Panc1 (cell line): Measurements from ENCODE around the gene STARD3NL. TPM values are rescaled to one million over a fixed set of nuclear protein-coding genes. Genes with fewer than 3 reads are reported as not detected.

ENCODE experiments used
- ATAC-seq: fragments of 200-7000 bp; cut with Tn5 transposase; 2 replicates; pipeline ENCODE4 v1.9.1; 2020; ENCODE audit warnings: mild to moderate bottlenecking, moderate library complexity
- BruUV-seq: library from RNA; stranded (reverse); fragments of 400-500 nt; replicated peaks from 2 replicates; lab custom pipeline; 2021; lab: Mats Ljungman, UMichigan
- CTCF ChIA-PET: fragments of 300-600 bp; sonication (Branson Sonifier 250); formaldehyde crosslinking; loops from one replicate; lab custom pipeline; 2022; ENCODE audit warnings: antibody characterized with exemption; lab: Charles Lee
- POLR2A ChIA-PET: fragments of 300-600 bp; sonication (Branson Sonifier 250); formaldehyde crosslinking; loops from one replicate; lab custom pipeline; 2022; ENCODE audit warnings: antibody characterized with exemption; lab: Charles Lee
- DNase-seq: peaks from one replicate; pipeline ENCODE4 v3.0.0-alpha.2; 2010; ENCODE audit warnings: low read depth, low spot score
- H3K27ac ChIP-seq: 2 replicates; pipeline ENCODE4 v1.5.1; 2011; ENCODE audit warnings: mild to moderate bottlenecking, low read length, inconsistent platforms
- H3K27me3 ChIP-seq: fragments of 200-500 bp; sonication (Bioruptor generic); 2 replicates; pipeline ENCODE4 v1.6.0; 2014; ENCODE audit warnings: low read length, inconsistent platforms; ENCODE audit not compliant: control insufficient read depth, insufficient read depth
- H3K36me3 ChIP-seq: fragments of 200-500 bp; sonication (Bioruptor generic); 2 replicates; pipeline ENCODE4 v1.5.1; 2014; ENCODE audit warnings: inconsistent platforms, mild to moderate bottlenecking, low read length, moderate library complexity; ENCODE audit not compliant: control insufficient read depth, insufficient read depth
- H3K4me1 ChIP-seq: 2 replicates; pipeline ENCODE4 v1.5.1; 2011; ENCODE audit warnings: inconsistent platforms, mild to moderate bottlenecking, low read length, moderate library complexity; ENCODE audit not compliant: control insufficient read depth, insufficient read depth
- H3K4me3 ChIP-seq, 2 experiments: 2 replicates each; pipeline ENCODE4 v1.5.1; 2011 to 2012; ENCODE audit warnings: low read depth in 2 of 2, low read length in 2 of 2, mild to moderate bottlenecking in 2 of 2, inconsistent platforms in 1 of 2, moderate library complexity in 1 of 2
- H3K9me3 ChIP-seq: fragments of 200-500 bp; sonication (Bioruptor generic); 2 replicates; pipeline ENCODE4 v1.5.1; 2014; ENCODE audit warnings: low read depth, mild to moderate bottlenecking, inconsistent platforms, low read length, moderate library complexity; ENCODE audit not compliant: control insufficient read depth, insufficient read depth
- CTCF ChIP-seq: fragments of 450-650 bp; IDR thresholded peaks from 2 replicates; pipeline ENCODE4 v1.5.1; 2017; ENCODE audit warnings: mild to moderate bottlenecking
- POLR2AphosphoS5 ChIP-seq: IDR thresholded peaks from 2 replicates; pipeline ENCODE4 v1.6.1; 2012; ENCODE audit warnings: mild to moderate bottlenecking, low read depth, low read length, moderate library complexity
- REST ChIP-seq, 2 experiments: IDR thresholded peaks; 2 replicates each; pipeline ENCODE4 v1.6.1; 2011 to 2012; ENCODE audit warnings: low read depth in 2 of 2, control low read depth in 1 of 2, low read length in 1 of 2, mild to moderate bottlenecking in 1 of 2, moderate library complexity in 1 of 2; ENCODE audit not compliant: insufficient read depth in 1 of 2
- SIN3A ChIP-seq: IDR thresholded peaks from 2 replicates; pipeline ENCODE4 v1.6.1; 2012; ENCODE audit warnings: low read depth, mild to moderate bottlenecking, low read length, moderate library complexity, borderline replicate concordance; ENCODE audit not compliant: insufficient read depth
- TCF7L2 ChIP-seq: IDR thresholded peaks from 2 replicates; pipeline ENCODE4 v1.6.1; 2011; ENCODE audit warnings: mild to moderate bottlenecking, low read depth, low read length, inconsistent platforms
- in situ Hi-C: cut with HindIII; loops from 2 replicates; pipeline ENCODE4 v1.10.0; 2016; ENCODE audit warnings: low sequenced_read_pairs, low pct_unique_long_range_greater_than_20kb
- intact Hi-C: fragments of 100-400 bp; cut with micrococcal nuclease; formaldehyde crosslinking; loops from one replicate; pipeline ENCODE4 v1.10.0; 2022; ENCODE audit not compliant: unreplicated experiment
- total RNA-seq: library from RNA; stranded (reverse); gene quantifications from one replicate; pipeline ENCODE4 v1.2.1, GENCODE V29; 2021; ENCODE audit not compliant: unreplicated experiment

The STARD3NL gene
- total RNA-seq, 1 experiment from 2014 or later, result 75.7 TPM

- TF ChIP-seq POLR2AphosphoS5 (no peak), CTCF (no peak), SIN3A (no peak), REST (IDR thresholded peaks at IDR 0.05; ENCODE audit: insufficient read depth in 1 of 2, low read depth in 2 of 2, low read length in 1 of 2) (no peak), TCF7L2 (no peak)
- H3K36me3 ChIP-seq, result no peaks in the 10 kb centered on the region
- ChIA-PET CTCF (no interaction called here), POLR2A (no interaction called here)
- ATAC-seq (no peak), DNase-seq (no peak)
- BruUV-seq, result no TSS peak
- H3K27me3 ChIP-seq, result no peaks in the 10 kb centered on the region; the same call in 1 of the 2 replicates
- H3K4me3 ChIP-seq, result no peak overlapping the region
- H3K9me3 ChIP-seq, result no peaks in the 10 kb centered on the region
- intact Hi-C loops (no loop called here), in situ Hi-C loops (no loop called here)
- no peak overlapping the region for H3K27ac ChIP-seq
- H3K4me1 ChIP-seq, result no peaks in the 10 kb centered on the region
Observed at GRCh38 chr7:38276096-38276877, 98.2 kb downstream of the STARD3NL start.

GRCh38 chr7:38280000-38280399 lies 102.0 kb downstream of the STARD3NL start:
- Histone ChIP-seq H3K27me3 (peaks cover 7% of the 10 kb centered on the region), H3K4me3 (no peak overlapping the region), H3K36me3 (no peaks in the 10 kb centered on the region), H3K4me1 (no peaks in the 10 kb centered on the region), H3K9me3 (no peaks in the 10 kb centered on the region), H3K27ac (no peak overlapping the region)
- ChIA-PET POLR2A (no interaction called here), CTCF (no interaction called here)
- intact Hi-C loops (no loop called here), in situ Hi-C loops (no loop called here)
- no TSS peak for BruUV-seq
- no peak for TF ChIP-seq POLR2AphosphoS5
- no peak for TF ChIP-seq SIN3A
- no peak for TF ChIP-seq CTCF
- TF ChIP-seq REST (IDR thresholded peaks at IDR 0.05; ENCODE audit: insufficient read depth in 1 of 2, low read depth in 2 of 2, low read length in 1 of 2), result no peak
- no peak for TF ChIP-seq TCF7L2
- ATAC-seq (no peak), DNase-seq (no peak)
